OCI-LY1 (cell line): ENCODE results near the gene RANBP3L.

Source experiments
- H2AFZ ChIP-seq: fragments of 200-600 bp; sonication (generic), shearing (Covaris generic); 2 replicates; pipeline ENCODE4 v1.6.0; 2014; ENCODE audit warnings: antibody characterized with exemption, mild to moderate bottlenecking, low read length
- H3F3A ChIP-seq: fragments of 200-600 bp; sonication (generic), shearing (Covaris generic); 2 replicates; pipeline ENCODE4 v1.6.0; 2014; ENCODE audit warnings: mild to moderate bottlenecking, antibody characterized with exemption, low read length, moderate library complexity; ENCODE audit not compliant: insufficient read depth
- H3K27ac ChIP-seq: fragments of 200-600 bp; sonication (generic); 2 replicates; pipeline ENCODE4 v1.5.1; 2014; ENCODE audit warnings: low read length, mixed run types, mild to moderate bottlenecking, low read depth; ENCODE audit not compliant: poor library complexity, severe bottlenecking
- H3K27me3 ChIP-seq: fragments of 200-600 bp; sonication (generic); 2 replicates; pipeline ENCODE4 v1.6.0; 2014; ENCODE audit warnings: antibody characterized with exemption, mild to moderate bottlenecking, low read length, moderate library complexity; ENCODE audit not compliant: insufficient read depth
- H3K36me3 ChIP-seq: fragments of 200-600 bp; sonication (generic); 2 replicates; pipeline ENCODE4 v1.6.1; 2014; ENCODE audit warnings: mild to moderate bottlenecking, antibody characterized with exemption, low read length, moderate library complexity, mixed read lengths; ENCODE audit not compliant: insufficient read depth
- H3K4me1 ChIP-seq: fragments of 200-600 bp; sonication (generic); 2 replicates; pipeline ENCODE4 v1.5.1; 2014; ENCODE audit warnings: mild to moderate bottlenecking, low read length, moderate library complexity; ENCODE audit not compliant: insufficient read depth, severe bottlenecking
- H3K4me2 ChIP-seq: fragments of 200-600 bp; sonication (generic), shearing (Covaris generic); 2 replicates; pipeline ENCODE4 v1.6.1; 2014; ENCODE audit warnings: low read length
- H3K4me3 ChIP-seq: fragments of 200-600 bp; sonication (generic); 2 replicates; pipeline ENCODE4 v1.5.1; 2014; ENCODE audit warnings: low read length, low read depth, mild to moderate bottlenecking, mixed read lengths; ENCODE audit not compliant: poor library complexity, severe bottlenecking
- H3K79me2 ChIP-seq: fragments of 200-600 bp; shearing (Covaris generic); 2 replicates; pipeline ENCODE4 v1.6.1; 2016; ENCODE audit warnings: mixed run types, low read length, mixed read lengths; ENCODE audit not compliant: insufficient read depth
- H3K9ac ChIP-seq: fragments of 200-600 bp; sonication (generic), shearing (Covaris generic); 2 replicates; pipeline ENCODE4 v1.6.1; 2014; ENCODE audit warnings: mild to moderate bottlenecking, low read length, mixed read lengths
- H3K9me2 ChIP-seq: fragments of 200-600 bp; sonication (generic), shearing (Covaris generic); 2 replicates; pipeline ENCODE4 v1.6.1; 2014; ENCODE audit warnings: low read depth, mild to moderate bottlenecking, low read length, mixed read lengths
- H3K9me3 ChIP-seq: fragments of 200-600 bp; shearing (Covaris generic); 2 replicates; pipeline ENCODE4 v1.6.1; 2014; ENCODE audit warnings: low read length, mixed read lengths
- H4K20me1 ChIP-seq: fragments of 200-600 bp; sonication (generic), shearing (Covaris generic); 2 replicates; pipeline ENCODE4 v1.6.0; 2016; ENCODE audit warnings: mild to moderate bottlenecking, low read length; ENCODE audit not compliant: insufficient read depth
- EZH2 ChIP-seq: fragments of 200-600 bp; sonication (generic), shearing (Covaris generic); IDR thresholded peaks from 2 replicates; pipeline ENCODE4 v1.8.0; 2017; ENCODE audit warnings: borderline replicate concordance, mixed run types, mild to moderate bottlenecking, antibody characterized with exemption, low read length, moderate library complexity, mixed read lengths
- TF ChIP-seq, protein P1 (sequence below): fragments of 200-600 bp; sonication (generic), shearing (Covaris generic); IDR thresholded peaks from 2 replicates; pipeline ENCODE4 v1.5.1; 2017; ENCODE audit warnings: mild to moderate bottlenecking, antibody characterized with exemption, low read length, moderate library complexity, mixed read lengths

RANBP3L gene

DNA sequence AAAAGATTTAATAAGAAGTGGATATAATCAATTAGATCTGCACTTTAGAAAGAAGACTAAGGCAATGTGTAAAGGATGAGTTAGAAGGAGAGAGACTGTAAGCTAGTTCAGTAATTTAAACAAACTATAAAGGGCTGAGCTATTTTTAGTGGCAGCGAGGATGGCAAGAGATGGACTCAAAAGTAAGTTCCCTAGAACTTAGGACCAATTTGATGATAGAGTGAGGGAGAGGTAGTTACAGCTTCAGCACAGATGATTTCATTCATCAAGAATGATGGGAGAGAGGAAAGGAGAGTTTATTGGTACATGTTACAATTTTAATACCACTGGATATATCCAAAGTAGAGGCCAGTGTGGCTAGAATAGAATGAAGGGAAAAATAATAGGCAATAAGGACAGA lies 79.1 kb downstream of the RANBP3L start:
- TF ChIP-seq, protein P1, sequence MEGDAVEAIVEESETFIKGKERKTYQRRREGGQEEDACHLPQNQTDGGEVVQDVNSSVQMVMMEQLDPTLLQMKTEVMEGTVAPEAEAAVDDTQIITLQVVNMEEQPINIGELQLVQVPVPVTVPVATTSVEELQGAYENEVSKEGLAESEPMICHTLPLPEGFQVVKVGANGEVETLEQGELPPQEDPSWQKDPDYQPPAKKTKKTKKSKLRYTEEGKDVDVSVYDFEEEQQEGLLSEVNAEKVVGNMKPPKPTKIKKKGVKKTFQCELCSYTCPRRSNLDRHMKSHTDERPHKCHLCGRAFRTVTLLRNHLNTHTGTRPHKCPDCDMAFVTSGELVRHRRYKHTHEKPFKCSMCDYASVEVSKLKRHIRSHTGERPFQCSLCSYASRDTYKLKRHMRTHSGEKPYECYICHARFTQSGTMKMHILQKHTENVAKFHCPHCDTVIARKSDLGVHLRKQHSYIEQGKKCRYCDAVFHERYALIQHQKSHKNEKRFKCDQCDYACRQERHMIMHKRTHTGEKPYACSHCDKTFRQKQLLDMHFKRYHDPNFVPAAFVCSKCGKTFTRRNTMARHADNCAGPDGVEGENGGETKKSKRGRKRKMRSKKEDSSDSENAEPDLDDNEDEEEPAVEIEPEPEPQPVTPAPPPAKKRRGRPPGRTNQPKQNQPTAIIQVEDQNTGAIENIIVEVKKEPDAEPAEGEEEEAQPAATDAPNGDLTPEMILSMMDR: no peak
- no peak for TF ChIP-seq EZH2
- Histone ChIP-seq H3F3A (no peaks in the 10 kb centered on the region), H4K20me1 (no peaks in the 10 kb centered on the region), H3K9me3 (no peaks in the 10 kb centered on the region), H3K9me2 (no peaks in the 10 kb centered on the region), H3K4me2 (no peak overlapping the region), H3K4me3 (no peak overlapping the region), H3K9ac (no peak overlapping the region), H2AFZ (no peak overlapping the region), H3K4me1 (no peaks in the 10 kb centered on the region), H3K36me3 (peaks cover 32% of the 10 kb centered on the region; the same call in 1 of the 2 replicates), H3K79me2 (no peaks in the 10 kb centered on the region), H3K27ac (no peak overlapping the region), H3K27me3 (no peaks in the 10 kb centered on the region)

DNA sequence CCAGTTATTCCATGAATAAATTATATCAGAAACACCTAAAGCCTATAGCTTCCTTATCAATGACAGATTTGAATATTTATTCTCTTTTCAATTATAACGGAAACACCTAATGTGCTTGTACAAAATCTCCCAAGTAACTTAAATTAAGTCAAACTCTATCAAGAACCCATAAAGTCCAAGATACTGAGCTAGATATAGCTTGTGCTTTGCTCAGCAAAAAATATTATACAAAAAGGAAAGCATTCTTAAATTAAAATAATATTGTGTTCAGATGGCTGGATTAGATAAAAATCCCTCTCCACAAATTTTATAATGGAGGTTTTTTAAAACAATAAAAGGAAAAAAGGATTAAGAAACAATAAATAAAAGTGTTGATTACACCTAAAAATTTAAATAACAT lies 83.7 kb downstream of the RANBP3L start:
- Histone ChIP-seq H3K27ac (no peak overlapping the region), H3K27me3 (no peaks in the 10 kb centered on the region), H3K36me3 (peaks cover 19% of the 10 kb centered on the region; the same call in 1 of the 2 replicates), H4K20me1 (no peaks in the 10 kb centered on the region), H3K79me2 (no peaks in the 10 kb centered on the region), H3K4me3 (no peak overlapping the region), H3K9me3 (no peaks in the 10 kb centered on the region), H3F3A (no peaks in the 10 kb centered on the region), H3K9me2 (no peaks in the 10 kb centered on the region), H3K9ac (no peak overlapping the region), H3K4me1 (peaks cover 10% of the 10 kb centered on the region), H3K4me2 (no peak overlapping the region), H2AFZ (no peak overlapping the region)
- TF ChIP-seq EZH2: no peak
- TF ChIP-seq, protein P1: no peak

DNA sequence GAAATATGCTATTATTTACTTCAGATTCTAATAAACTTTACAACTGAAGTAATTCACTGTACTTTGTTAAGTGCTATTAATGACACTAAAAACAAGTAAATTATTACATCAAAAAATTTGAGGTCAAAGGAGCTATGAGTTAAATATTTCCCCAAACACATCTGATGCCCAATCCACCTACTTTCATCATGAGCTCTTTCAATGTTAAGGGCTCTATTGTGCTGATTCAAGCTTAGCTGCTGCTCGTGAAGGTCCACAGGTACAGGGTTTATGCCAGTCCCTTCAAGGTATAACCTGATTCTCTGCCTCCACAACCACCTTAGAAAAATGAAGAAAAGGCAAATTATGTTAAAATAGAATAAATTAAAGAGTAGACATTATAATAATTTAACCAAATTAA lies 84.1 kb downstream of the RANBP3L start:
- no peak overlapping the region for H3K9ac ChIP-seq
- no peak overlapping the region for H3K4me2 ChIP-seq
- no peak overlapping the region for H3K4me3 ChIP-seq
- no peaks in the 10 kb centered on the region for H3K9me2 ChIP-seq
- H3K36me3 ChIP-seq: peaks cover 22% of the 10 kb centered on the region; the same call in 1 of the 2 replicates
- H3K9me3 ChIP-seq: no peaks in the 10 kb centered on the region
- H3K27me3 ChIP-seq: no peaks in the 10 kb centered on the region
- no peaks in the 10 kb centered on the region for H3F3A ChIP-seq
- H3K27ac ChIP-seq: no peak overlapping the region
- H2AFZ ChIP-seq: no peak overlapping the region
- no peaks in the 10 kb centered on the region for H4K20me1 ChIP-seq
- peaks cover 10% of the 10 kb centered on the region for H3K4me1 ChIP-seq
- TF ChIP-seq EZH2: no peak
- TF ChIP-seq, protein P1: no peak
- H3K79me2 ChIP-seq: no peaks in the 10 kb centered on the region
